Activated CD4-positive, CD25-positive, alpha-beta regulatory T cell (primary cell): ENCODE results near the gene DISP2.
A peak's percentile ranks its signal among the peaks of the same experiment; 100 is the strongest.

Experiments used
- DNase-seq, 4 experiments: peaks; one replicate each; lab custom pipeline; 2025; lab: John Stamatoyannopoulos, UW

Gene DISP2

GRCh38 chr15:40392986-40393948 lies 35.2 kb downstream of the DISP2 start:
- no peak for DNase-seq

GRCh38 chr15:40397688-40398412 lies 39.8 kb downstream of the DISP2 start:
- DNase-seq = no peak

DNA sequence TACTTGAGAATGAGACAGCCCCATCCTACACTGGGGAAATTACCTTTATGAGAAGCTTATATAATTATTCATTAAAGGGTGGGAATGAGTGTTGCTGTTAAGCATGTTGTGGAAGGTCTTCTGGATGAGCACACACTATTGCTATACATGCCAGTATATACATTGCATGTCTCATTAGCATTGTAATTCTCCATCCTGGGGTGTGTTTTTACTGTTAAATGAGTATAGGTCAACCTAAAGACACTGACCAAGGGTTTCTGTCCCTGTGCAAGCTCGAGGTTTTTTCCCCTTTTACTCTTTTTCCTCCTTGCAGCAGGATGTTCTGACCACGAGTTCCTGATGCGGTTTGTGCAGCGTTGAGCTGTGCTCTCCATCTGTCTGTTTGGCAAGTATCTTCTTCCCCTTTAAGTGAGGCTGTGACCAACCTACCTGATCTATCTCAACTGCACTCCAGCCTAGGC lies 40.4 kb downstream of the DISP2 start:
- DNase-seq = no peak

GRCh38 chr15:40399370-40399769 lies 41.4 kb downstream of the DISP2 start:
- no peak for DNase-seq

- peak; percentile 69 to 80 (median 76) for DNase-seq
Observed at GRCh38 chr15:40405501-40406381, 47.7 kb downstream of the DISP2 start, which contains the start of gene IVD. Gene IVD (plus strand): TSS chr15:40405795. CDS start chr15:40405828, 33 bp downstream.

DNA sequence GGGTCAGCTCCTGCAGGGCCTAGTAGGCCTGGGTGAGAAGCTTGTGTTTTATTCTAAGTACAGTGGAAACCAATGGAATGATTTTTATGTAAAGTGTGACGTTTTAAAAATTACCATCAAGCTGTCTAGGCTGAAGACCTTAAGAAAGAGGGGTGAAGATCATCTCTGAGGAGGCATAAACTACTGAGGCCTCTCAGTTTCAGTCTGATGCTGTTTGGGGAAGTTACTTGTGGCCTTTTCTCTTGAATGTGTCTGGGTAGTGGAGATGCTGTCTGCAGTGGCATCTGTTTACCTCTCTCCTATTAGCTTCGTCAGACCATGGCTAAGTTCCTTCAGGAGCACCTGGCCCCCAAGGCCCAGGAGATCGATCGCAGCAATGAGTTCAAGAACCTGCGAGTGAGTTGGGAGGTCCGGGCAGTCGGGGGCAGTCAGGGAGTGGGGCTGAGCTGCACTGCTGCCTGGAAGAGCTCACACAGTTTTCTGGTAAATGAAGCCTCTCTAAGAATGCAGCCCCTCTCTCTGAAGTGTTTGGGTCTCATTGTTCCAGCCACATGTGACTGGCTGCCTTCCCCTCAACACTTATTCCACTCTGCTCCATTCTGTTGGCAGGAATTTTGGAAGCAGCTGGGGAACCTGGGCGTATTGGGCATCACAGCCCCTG lies 49.4 kb downstream of the DISP2 start:
- no peak for DNase-seq

DNA sequence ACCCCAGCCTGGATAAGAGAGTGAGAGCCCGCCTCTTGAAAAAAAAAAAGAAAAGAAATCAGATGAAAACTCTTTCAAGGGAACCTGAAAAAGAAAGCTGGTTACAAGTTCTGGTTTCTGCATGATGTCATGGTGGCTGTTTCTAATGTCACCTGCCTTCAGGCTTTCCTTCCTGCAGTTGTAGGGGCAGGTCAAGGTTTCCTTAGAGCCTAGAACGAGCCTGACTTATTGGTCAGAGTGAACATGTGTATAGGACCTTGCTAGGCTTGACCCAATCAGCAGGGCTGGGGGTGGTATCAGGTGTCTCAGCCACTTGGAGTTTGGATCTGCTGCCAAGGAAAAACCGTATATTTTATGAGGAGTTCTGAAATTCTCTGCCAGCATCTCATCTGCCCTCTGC lies 51.3 kb downstream of the DISP2 start:
- DNase-seq = no peak

DNA sequence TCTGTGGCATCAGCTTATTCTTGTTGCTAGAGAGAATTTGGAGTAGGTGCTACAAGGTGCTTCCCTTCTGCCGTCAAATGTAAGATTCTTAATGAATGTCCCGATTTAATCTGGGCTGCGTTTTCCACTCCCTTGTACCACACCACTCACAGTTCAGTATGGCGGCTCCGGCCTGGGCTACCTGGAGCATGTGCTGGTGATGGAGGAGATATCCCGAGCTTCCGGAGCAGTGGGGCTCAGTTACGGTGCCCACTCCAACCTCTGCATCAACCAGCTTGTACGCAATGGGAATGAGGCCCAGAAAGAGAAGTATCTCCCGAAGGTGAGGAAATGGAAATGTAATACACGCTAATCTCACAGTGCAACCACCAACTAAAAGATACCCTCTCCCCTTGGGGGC lies 52.5 kb downstream of the DISP2 start:
- no peak for DNase-seq

GRCh38 chr15:40412095-40412759 lies 54.2 kb downstream of the DISP2 start:
- no peak for DNase-seq

DNA sequence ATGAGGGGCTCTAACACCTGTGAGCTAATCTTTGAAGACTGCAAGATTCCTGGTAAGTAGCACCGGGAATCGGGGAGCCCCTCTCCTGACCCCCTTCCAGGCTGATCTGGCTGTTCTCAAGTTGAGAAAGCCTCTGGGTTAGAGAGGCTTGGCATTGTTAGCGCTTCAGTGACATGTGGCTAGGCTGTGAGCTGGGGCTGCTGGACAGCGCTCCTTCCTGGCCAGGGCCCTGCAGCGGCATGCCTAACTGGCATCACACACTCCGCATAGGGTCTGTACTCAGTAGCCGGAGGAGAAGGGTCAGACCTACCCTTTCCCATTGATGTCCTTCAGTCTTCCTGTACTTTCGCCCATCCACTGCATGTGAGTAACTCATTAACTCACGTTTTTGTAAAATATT lies 55.0 kb downstream of the DISP2 start:
- no peak for DNase-seq

GRCh38 chr15:40414816-40415215 lies 56.8 kb downstream of the DISP2 start:
- no peak for DNase-seq

- DNase-seq = no peak
Observed at GRCh38 chr15:40415226-40415625, 57.2 kb downstream of the DISP2 start.

- DNase-seq = no peak
Observed at GRCh38 chr15:40416056-40416455, 58.0 kb downstream of the DISP2 start.

GRCh38 chr15:40418126-40418525 lies 60.1 kb downstream of the DISP2 start:
- no peak for DNase-seq

- DNase-seq = no peak
Observed at GRCh38 chr15:40420071-40420713, 62.2 kb downstream of the DISP2 start.

GRCh38 chr15:40420793-40421192 lies 62.8 kb downstream of the DISP2 start:
- DNase-seq = no peak

GRCh38 chr15:40421246-40422157 lies 63.5 kb downstream of the DISP2 start:
- peak; percentile 58 to 74 (median 64) for DNase-seq

- no peak for DNase-seq
Observed at GRCh38 chr15:40424483-40425115, 66.6 kb downstream of the DISP2 start.

GRCh38 chr15:40425681-40426080 lies 67.7 kb downstream of the DISP2 start:
- DNase-seq = no peak
